RWPE2 (cell line): ENCODE data around the gene PCCA.

Experiments
- ATAC-seq: fragments of 200-7000 bp; cut with Tn5 transposase; 3 replicates; pipeline ENCODE4 v1.9.1; 2021; ENCODE audit warnings: low read depth
- DNase-seq: peaks from one replicate; pipeline ENCODE4 v3.0.0-alpha.2; 2020; ENCODE audit warnings: low spot score
- H3K27ac ChIP-seq: fragments of 450-650 bp; 2 replicates; pipeline ENCODE4 v1.5.1; 2017; ENCODE audit warnings: mild to moderate bottlenecking; ENCODE audit not compliant: poor library complexity, severe bottlenecking
- H3K27me3 ChIP-seq: fragments of 250-450 bp; sonication (Bioruptor Pico); 2 replicates; pipeline ENCODE4 v1.5.1; 2021; ENCODE audit warnings: mild to moderate bottlenecking, moderate library complexity; ENCODE audit not compliant: insufficient read depth, poor library complexity, severe bottlenecking
- H3K36me3 ChIP-seq: fragments of 250-450 bp; sonication (Bioruptor Pico); 2 replicates; pipeline ENCODE4 v1.5.1; 2020; ENCODE audit warnings: low read depth, mild to moderate bottlenecking, moderate library complexity
- H3K4me1 ChIP-seq: fragments of 250-450 bp; sonication (Bioruptor Pico); 2 replicates; pipeline ENCODE4 v1.5.1; 2021; ENCODE audit warnings: mild to moderate bottlenecking, moderate library complexity; ENCODE audit not compliant: insufficient read depth, poor library complexity, severe bottlenecking
- H3K4me3 ChIP-seq: fragments of 250-450 bp; sonication (Bioruptor Pico); 2 replicates; pipeline ENCODE4 v1.5.1; 2021; ENCODE audit warnings: mild to moderate bottlenecking, moderate library complexity; ENCODE audit not compliant: severe bottlenecking
- H3K9me3 ChIP-seq: fragments of 250-450 bp; sonication (Bioruptor Pico); 2 replicates; pipeline ENCODE4 v1.5.1; 2021; ENCODE audit warnings: mild to moderate bottlenecking, moderate library complexity; ENCODE audit not compliant: severe bottlenecking
- TF ChIP-seq, protein P1 (sequence below): fragments of 450-650 bp; IDR thresholded peaks from one replicate; pipeline ENCODE4 v1.5.1; 2017; ENCODE audit warnings: mild to moderate bottlenecking, moderate library complexity; ENCODE audit not compliant: poor library complexity, severe bottlenecking

PCCA gene

DNA sequence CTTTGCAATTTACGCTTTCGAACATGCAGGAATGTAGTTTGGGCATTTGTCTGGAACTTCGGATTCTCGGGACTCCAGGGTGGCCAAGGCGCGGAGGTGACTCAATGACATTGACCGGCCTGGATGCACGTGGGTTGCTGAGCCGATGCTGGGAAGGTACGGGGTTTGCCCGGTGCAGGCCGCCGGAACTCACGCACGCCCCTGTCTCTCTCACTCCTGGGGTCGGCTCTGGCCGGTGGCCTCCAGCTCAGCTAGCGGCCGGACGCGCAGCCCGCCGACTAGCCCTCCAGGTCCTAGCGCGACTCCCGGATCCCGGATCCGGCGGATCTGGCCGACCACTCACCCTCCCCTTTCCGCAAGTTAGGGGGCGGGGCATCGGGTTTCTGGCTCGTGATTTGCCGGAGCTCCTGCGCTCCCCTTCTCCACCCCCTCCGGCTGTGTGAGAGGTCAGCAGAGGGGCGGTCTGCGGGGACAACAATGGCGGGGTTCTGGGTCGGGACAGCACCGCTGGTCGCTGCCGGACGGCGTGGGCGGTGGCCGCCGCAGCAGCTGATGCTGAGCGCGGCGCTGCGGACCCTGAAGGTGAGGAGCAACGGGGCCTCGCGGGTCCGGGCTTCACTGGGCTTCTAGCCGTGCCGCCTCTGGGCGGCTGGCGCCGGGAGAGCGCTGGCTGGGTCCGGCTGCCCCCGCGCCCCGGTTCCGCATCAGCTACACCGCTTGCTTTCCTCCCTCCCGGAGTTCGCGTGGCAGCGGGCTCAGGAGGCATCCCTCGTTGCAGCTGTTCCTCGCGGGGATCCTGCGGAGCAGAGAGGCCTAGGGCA, at the start of gene PCCA:
Gene PCCA, plus strand, starts transcription at position 450 of the 821 bp plus-strand sequence. Its CDS starts 28 bp downstream, at position 478.
- no peaks in the 10 kb centered on the region for H3K27me3 ChIP-seq
- H3K27ac ChIP-seq: peak within 1 kb of the TSS; percentile 9
- TF ChIP-seq, protein P1, sequence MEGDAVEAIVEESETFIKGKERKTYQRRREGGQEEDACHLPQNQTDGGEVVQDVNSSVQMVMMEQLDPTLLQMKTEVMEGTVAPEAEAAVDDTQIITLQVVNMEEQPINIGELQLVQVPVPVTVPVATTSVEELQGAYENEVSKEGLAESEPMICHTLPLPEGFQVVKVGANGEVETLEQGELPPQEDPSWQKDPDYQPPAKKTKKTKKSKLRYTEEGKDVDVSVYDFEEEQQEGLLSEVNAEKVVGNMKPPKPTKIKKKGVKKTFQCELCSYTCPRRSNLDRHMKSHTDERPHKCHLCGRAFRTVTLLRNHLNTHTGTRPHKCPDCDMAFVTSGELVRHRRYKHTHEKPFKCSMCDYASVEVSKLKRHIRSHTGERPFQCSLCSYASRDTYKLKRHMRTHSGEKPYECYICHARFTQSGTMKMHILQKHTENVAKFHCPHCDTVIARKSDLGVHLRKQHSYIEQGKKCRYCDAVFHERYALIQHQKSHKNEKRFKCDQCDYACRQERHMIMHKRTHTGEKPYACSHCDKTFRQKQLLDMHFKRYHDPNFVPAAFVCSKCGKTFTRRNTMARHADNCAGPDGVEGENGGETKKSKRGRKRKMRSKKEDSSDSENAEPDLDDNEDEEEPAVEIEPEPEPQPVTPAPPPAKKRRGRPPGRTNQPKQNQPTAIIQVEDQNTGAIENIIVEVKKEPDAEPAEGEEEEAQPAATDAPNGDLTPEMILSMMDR: no peak
- no peaks in the 10 kb centered on the region for H3K36me3 ChIP-seq
- DNase-seq (peak; percentile 95), ATAC-seq (peak; percentile 91)
- H3K9me3 ChIP-seq: no peaks in the 10 kb centered on the region
- H3K4me1 ChIP-seq: peaks cover 11% of the 10 kb centered on the region
- H3K4me3 ChIP-seq: peak within 1 kb of the TSS; percentile 65

GRCh38 chr13:100039740-100040139, 49.2 kb upstream of the PCCA start:
- Histone ChIP-seq H3K4me3 (no peak overlapping the region), H3K4me1 (no peaks in the 10 kb centered on the region), H3K9me3 (no peaks in the 10 kb centered on the region), H3K36me3 (no peaks in the 10 kb centered on the region), H3K27me3 (no peaks in the 10 kb centered on the region), H3K27ac (no peak overlapping the region)
- ATAC-seq: no peak
- TF ChIP-seq, protein P1: no peak
- no peak for DNase-seq

DNA sequence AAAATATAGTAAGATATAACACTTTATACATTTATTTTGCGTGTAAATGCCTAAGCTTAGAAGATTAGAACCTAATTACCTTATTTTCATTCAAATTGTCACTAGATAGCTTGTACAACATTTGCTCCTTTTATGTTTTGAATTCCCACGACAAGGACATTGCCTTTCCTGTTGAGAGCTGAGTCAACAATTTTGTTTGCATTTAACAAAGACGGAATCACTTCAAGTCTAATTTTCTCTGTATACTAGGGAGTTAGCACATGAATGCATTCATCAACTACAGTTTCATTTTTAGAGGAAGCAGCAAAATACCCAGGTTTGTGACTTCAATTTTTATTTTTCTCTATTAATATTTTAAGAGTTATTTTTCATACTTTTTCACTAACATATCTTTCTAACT, 48.7 kb upstream of the PCCA start:
- no peak for ATAC-seq
- no peak overlapping the region for H3K4me3 ChIP-seq
- TF ChIP-seq, protein P1: no peak
- no peak for DNase-seq
- H3K27me3 ChIP-seq: no peaks in the 10 kb centered on the region
- H3K4me1 ChIP-seq: no peaks in the 10 kb centered on the region
- no peak overlapping the region for H3K27ac ChIP-seq
- H3K9me3 ChIP-seq: no peaks in the 10 kb centered on the region
- H3K36me3 ChIP-seq: no peaks in the 10 kb centered on the region

GRCh38 chr13:100044936-100045335, 44.0 kb upstream of the PCCA start:
- TF ChIP-seq, protein P1: no peak
- no peak overlapping the region for H3K4me3 ChIP-seq
- ATAC-seq (no peak), DNase-seq (no peak)
- no peak overlapping the region for H3K27ac ChIP-seq
- H3K9me3 ChIP-seq: no peaks in the 10 kb centered on the region
- no peaks in the 10 kb centered on the region for H3K27me3 ChIP-seq
- H3K4me1 ChIP-seq: no peaks in the 10 kb centered on the region
- H3K36me3 ChIP-seq: no peaks in the 10 kb centered on the region

DNA sequence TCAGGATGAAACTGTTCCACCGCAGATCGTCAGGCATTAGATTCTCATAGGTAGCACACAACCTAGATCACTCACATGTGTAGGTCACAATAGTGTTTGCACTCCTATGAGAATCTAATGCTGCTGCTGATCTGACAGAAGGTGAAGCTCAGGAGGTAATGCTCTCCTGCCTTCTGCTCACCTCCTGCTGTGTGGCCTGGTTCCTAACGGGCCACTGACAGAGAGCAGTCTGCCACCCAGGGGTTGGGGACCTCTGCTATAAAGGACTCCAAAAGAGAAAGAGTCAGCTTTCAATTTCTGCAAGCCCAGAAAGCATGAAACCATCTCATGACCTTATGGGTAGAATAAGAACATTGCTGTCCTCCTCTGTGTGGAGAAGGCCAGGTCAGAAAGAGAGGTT, 43.5 kb upstream of the PCCA start:
- TF ChIP-seq, protein P1: no peak
- Histone ChIP-seq H3K27ac (no peak overlapping the region), H3K36me3 (no peaks in the 10 kb centered on the region), H3K4me1 (no peaks in the 10 kb centered on the region), H3K27me3 (no peaks in the 10 kb centered on the region), H3K4me3 (no peak overlapping the region), H3K9me3 (no peaks in the 10 kb centered on the region)
- DNase-seq (no peak), ATAC-seq (no peak)
